ENCODE measurements around the gene RIF1.

- TF ChIP-seq CTCF (IDR thresholded peaks at IDR 0.05) (no peak), EP300 (IDR thresholded peaks at IDR 0.05) (no peak)
These were observed 2.4 kb upstream of the RIF1 start for GRCh38 chr2:151407281-151407680.

Measured in sigmoid colon (tissue), 4 donors.